Tibial nerve (tissue), 4 donors: Measurements from ENCODE around the gene COBL.

ENCODE experiments used
- CTCF ChIP-seq, 5 experiments: fragments of 200-600 bp in 3 of 5; fragments of 450-650 bp in 2 of 5; sonication (generic) in 3 of 5; IDR thresholded peaks; one replicate each; pipeline ENCODE4 v1.5.1; 2016 to 2019; ENCODE audit warnings: antibody characterized with exemption in 5 of 5, mild to moderate bottlenecking in 3 of 5, moderate library complexity in 2 of 5
- EP300 ChIP-seq, 2 donors: sonication (generic); formaldehyde crosslinking; IDR thresholded peaks; one replicate each; pipeline ENCODE4 v1.6.1; 2017; ENCODE audit warnings: antibody characterized with exemption in 2 of 2, mild to moderate bottlenecking in 1 of 2
- POLR2A ChIP-seq, 2 donors: fragments of 450-650 bp; IDR thresholded peaks; one replicate each; pipeline ENCODE4 v1.6.1; 2017; ENCODE audit warnings: antibody characterized with exemption in 2 of 2, mild to moderate bottlenecking in 2 of 2, moderate library complexity in 2 of 2

- TF ChIP-seq CTCF (IDR thresholded peaks at IDR 0.05) (no peak), POLR2A (IDR thresholded peaks at IDR 0.05) (no peak), EP300 (IDR thresholded peaks at IDR 0.05) (no peak)
Observed at GRCh38 chr7:51317582-51317910, 937 bp upstream of the COBL start.
